HEK293T (cell line): ENCODE results near the gene CFL2.

Experiments
- BHLHE40 ChIP-seq: fragments of 450-650 bp; IDR thresholded peaks from 2 replicates; pipeline ENCODE4 v1.6.1; 2016; ENCODE audit warnings: mild to moderate bottlenecking, moderate library complexity, borderline replicate concordance
- ELF4 ChIP-seq: fragments of 450-650 bp; IDR thresholded peaks from 2 replicates; pipeline ENCODE4 v1.6.1; 2017; ENCODE audit warnings: antibody characterized with exemption
- FOXA1 ChIP-seq: fragments of 450-650 bp; IDR thresholded peaks from 2 replicates; pipeline ENCODE4 v1.6.1; 2016; ENCODE audit warnings: mild to moderate bottlenecking
- FOXM1 ChIP-seq: fragments of 450-650 bp; IDR thresholded peaks from 2 replicates; pipeline ENCODE4 v1.6.1; 2017; ENCODE audit warnings: mild to moderate bottlenecking, borderline replicate concordance
- HDGF ChIP-seq: fragments of 450-650 bp; IDR thresholded peaks from 2 replicates; pipeline ENCODE4 v1.6.1; 2017; ENCODE audit warnings: antibody characterized with exemption, borderline replicate concordance
- LEF1 ChIP-seq: fragments of 450-650 bp; IDR thresholded peaks from 2 replicates; pipeline ENCODE4 v1.6.1; 2017; ENCODE audit warnings: mild to moderate bottlenecking, borderline replicate concordance
- NFRKB ChIP-seq: fragments of 450-650 bp; IDR thresholded peaks from 2 replicates; pipeline ENCODE4 v1.6.1; 2016; ENCODE audit warnings: mild to moderate bottlenecking, moderate library complexity
- SP1 ChIP-seq: fragments of 450-650 bp; IDR thresholded peaks from 2 replicates; pipeline ENCODE4 v1.6.1; 2017
- TARDBP ChIP-seq: fragments of 450-650 bp; IDR thresholded peaks from 2 replicates; pipeline ENCODE4 v1.6.1; 2016
- TF ChIP-seq, protein P1 (sequence below): fragments of 450-650 bp; IDR thresholded peaks from 2 replicates; pipeline ENCODE4 v1.6.1; 2016

DNA sequence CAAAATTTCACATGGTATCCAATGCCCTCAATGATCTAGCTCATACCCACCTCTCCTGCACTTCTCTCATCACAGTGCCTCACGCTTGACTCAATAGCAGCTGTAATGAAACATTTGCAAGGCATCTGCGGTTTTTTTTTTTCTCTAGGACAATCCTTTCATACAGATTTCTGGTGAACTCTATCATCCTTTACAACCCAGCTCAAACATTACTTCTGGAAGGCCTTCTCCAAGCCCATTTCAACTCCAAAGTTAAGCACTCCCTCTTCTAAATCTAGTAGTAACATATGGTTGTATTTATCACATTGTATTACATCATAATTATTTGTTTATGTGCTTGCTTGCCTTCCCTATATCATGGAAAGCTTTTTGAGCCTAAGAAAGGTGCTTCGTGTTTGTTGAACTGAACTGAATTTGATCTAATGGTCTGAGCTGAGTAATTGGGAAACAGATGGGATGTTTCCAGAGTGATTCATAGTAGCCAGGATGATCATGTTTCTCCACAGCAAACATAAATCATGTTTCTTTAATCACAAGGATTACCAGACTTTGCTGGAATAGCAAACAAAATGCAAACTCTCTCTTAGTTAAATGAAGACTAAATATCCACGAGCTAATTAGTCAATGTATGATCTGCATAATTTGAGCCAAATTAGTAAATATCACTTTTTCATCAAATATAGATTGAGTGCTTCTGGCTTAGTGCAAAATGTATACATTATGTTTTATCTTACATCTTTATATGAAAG lies 14.3 kb downstream of the CFL2 start:
- TF ChIP-seq SP1 (no peak), NFRKB (no peak), FOXA1 (no peak), BHLHE40 (no peak), TARDBP (no peak), LEF1 (no peak), FOXM1 (no peak), ELF4 (no peak), HDGF (no peak)
- TF ChIP-seq, protein P1, sequence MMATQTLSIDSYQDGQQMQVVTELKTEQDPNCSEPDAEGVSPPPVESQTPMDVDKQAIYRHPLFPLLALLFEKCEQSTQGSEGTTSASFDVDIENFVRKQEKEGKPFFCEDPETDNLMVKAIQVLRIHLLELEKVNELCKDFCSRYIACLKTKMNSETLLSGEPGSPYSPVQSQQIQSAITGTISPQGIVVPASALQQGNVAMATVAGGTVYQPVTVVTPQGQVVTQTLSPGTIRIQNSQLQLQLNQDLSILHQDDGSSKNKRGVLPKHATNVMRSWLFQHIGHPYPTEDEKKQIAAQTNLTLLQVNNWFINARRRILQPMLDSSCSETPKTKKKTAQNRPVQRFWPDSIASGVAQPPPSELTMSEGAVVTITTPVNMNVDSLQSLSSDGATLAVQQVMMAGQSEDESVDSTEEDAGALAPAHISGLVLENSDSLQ, result peak; percentile 90
